Measurements from ENCODE around the gene GPR27.

- TF ChIP-seq CTCF (tag by site-specific recombination; IDR thresholded peaks at IDR 0.05) (no peak), ZNF549 (tag by site-specific recombination; IDR thresholded peaks at IDR 0.05) (no peak), ZNF26 (tag by site-specific recombination; IDR thresholded peaks at IDR 0.05) (no peak), GLIS1 (tag by site-specific recombination; IDR thresholded peaks at IDR 0.05) (no peak), ZNF837 (tag by site-specific recombination; IDR thresholded peaks at IDR 0.05) (no peak), PRDM10 (tag by site-specific recombination; IDR thresholded peaks at IDR 0.05) (no peak), ZNF792 (tag by site-specific recombination; IDR thresholded peaks at IDR 0.05) (no peak), ZBTB7A (tag by site-specific recombination; IDR thresholded peaks at IDR 0.05; ENCODE audit: low read depth) (no peak), YY2 (tag by site-specific recombination; IDR thresholded peaks at IDR 0.05) (no peak), ZNF391 (tag by site-specific recombination; IDR thresholded peaks at IDR 0.05; ENCODE audit: borderline replicate concordance, low read depth) (no peak), EGR2 (tag by site-specific recombination; IDR thresholded peaks at IDR 0.05; ENCODE audit: low read depth) (no peak), ZNF175 (tag by site-specific recombination; IDR thresholded peaks at IDR 0.05) (no peak), ZNF292 (tag by site-specific recombination; IDR thresholded peaks at IDR 0.05; ENCODE audit: borderline replicate concordance, low read depth) (no peak)
Measured at GRCh38 chr3:71783152-71783551, 29.5 kb downstream of the GPR27 start.

Data from HEK293 (cell line).